ENCODE data around the gene CCDC40. TPM values are rescaled to one million over a fixed set of nuclear protein-coding genes. Genes with fewer than 3 reads are reported as not detected.

CCDC40 gene
- total RNA-seq, 1 donor from 2014 or later = 4.5 TPM

GRCh38 chr17:80145076-80146075 lies 108.9 kb downstream of the CCDC40 start:
- no peak for DNase-seq

GRCh38 chr17:80146121-80147034 lies 109.9 kb downstream of the CCDC40 start:
- peak; percentile 69 for DNase-seq

GRCh38 chr17:80147035-80147822 lies 110.8 kb downstream of the CCDC40 start, which contains the start of gene EIF4A3:
Gene EIF4A3 (minus strand): TSS chr17:80147128. CDS start chr17:80146961, 167 bp downstream.
- peak; percentile 99 for DNase-seq

Small RNAs within 50 kb of the gene (small RNA-seq; reads per million reads assigned to genes)
- gene AC087741.2 (ENCODE audit: low replicate concordance) (not detected), gene MIR1268B (ENCODE audit: low replicate concordance) (not detected)

Other genes with a start within 250 kb of the CCDC40 start
- gene CBX8, start 239.6 kb upstream of the CCDC40 start, total RNA-seq = 6.5 TPM
- 9.7 TPM for gene CBX4, start 197.2 kb upstream of the CCDC40 start, total RNA-seq
- 23.3 TPM for gene TBC1D16, start 770 bp upstream of the CCDC40 start, total RNA-seq
- 22.6 TPM for gene GAA, start 64.9 kb downstream of the CCDC40 start, total RNA-seq
- 88.5 TPM for gene EIF4A3, start 110.5 kb downstream of the CCDC40 start, total RNA-seq
- gene CARD14, start 133.4 kb downstream of the CCDC40 start, total RNA-seq = 14.9 TPM
- 15.5 TPM for gene SGSH, start 183.7 kb downstream of the CCDC40 start, total RNA-seq
- gene SLC26A11, start 183.8 kb downstream of the CCDC40 start, total RNA-seq = 9.2 TPM
- gene RNF213, start 224.2 kb downstream of the CCDC40 start, total RNA-seq = 66.8 TPM

Measured in tongue (tissue), 3 donors.